ENCODE results near the gene TUT4.

The TUT4 gene

DNA sequence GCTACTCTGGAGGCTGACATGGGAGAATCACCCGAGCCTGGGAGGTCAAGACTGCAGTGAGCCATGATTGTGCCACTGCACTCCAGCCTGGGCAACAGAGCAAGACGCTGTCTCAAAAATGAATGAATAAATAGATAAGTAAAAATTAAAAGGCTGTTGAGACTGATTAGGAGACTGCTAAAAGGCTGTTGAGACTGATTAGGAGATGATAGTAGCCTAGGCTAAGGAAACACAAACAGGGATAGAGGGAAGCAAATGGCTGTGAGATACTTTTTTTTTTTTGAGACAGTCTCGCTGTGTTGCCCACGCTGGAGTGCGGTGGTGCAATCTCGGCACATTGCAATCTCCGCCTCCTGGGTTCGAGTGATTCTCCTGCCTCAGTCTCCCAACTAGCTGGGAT lies 120.1 kb downstream of the TUT4 start:
- no peak for DNase-seq (ENCODE audit: low read depth)
- no peak overlapping the region for H3K4me3 ChIP-seq (ENCODE audit: low read length)
- TF ChIP-seq, protein P1, sequence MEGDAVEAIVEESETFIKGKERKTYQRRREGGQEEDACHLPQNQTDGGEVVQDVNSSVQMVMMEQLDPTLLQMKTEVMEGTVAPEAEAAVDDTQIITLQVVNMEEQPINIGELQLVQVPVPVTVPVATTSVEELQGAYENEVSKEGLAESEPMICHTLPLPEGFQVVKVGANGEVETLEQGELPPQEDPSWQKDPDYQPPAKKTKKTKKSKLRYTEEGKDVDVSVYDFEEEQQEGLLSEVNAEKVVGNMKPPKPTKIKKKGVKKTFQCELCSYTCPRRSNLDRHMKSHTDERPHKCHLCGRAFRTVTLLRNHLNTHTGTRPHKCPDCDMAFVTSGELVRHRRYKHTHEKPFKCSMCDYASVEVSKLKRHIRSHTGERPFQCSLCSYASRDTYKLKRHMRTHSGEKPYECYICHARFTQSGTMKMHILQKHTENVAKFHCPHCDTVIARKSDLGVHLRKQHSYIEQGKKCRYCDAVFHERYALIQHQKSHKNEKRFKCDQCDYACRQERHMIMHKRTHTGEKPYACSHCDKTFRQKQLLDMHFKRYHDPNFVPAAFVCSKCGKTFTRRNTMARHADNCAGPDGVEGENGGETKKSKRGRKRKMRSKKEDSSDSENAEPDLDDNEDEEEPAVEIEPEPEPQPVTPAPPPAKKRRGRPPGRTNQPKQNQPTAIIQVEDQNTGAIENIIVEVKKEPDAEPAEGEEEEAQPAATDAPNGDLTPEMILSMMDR (conservative IDR thresholded peaks at IDR 0.05; ENCODE audit: low read depth, low read length), result no peak

DNA sequence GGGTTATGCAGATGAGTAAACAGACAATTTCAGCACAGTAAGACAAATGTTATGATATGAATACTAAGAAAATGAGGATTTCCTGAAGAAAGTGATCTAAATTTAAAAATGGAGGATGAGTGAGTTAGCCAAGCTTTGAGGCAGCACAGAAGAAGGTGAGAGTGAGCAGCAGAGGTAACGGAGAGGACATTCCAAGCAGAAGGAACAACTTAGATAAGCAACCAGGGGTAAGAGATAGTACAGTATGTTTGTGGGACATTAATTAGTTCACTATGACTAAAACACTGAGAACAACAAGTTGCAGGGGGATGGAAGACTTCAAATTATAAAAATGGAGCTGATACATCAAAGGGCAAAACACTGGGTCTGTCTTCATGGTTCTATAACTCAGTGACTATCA lies 125.7 kb downstream of the TUT4 start:
- TF ChIP-seq, protein P1 (conservative IDR thresholded peaks at IDR 0.05; ENCODE audit: low read depth, low read length), result no peak
- H3K4me3 ChIP-seq (ENCODE audit: low read length), result no peak overlapping the region
- DNase-seq (ENCODE audit: low read depth), result no peak

DNA sequence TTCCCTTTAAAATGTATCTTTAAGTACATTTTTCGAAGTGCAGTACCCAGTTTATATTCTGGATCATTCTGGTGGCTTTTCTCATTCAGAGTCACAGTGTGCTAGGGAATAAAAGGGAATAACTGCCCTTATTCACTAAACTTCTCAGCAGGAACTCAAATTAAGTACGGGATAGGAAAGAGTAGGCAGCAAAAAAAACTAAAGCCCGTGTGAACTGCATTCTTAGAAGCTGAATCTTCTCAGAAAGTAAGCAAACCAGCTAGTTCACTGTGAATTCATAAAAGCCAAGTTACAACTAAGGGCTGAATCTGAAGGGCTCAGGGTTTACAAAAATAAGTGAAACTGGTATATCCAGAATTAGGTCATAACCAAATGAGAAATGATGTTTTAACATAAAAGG lies 126.5 kb downstream of the TUT4 start:
- TF ChIP-seq, protein P1 (conservative IDR thresholded peaks at IDR 0.05; ENCODE audit: low read depth, low read length), result no peak
- no peak for DNase-seq (ENCODE audit: low read depth)
- no peak overlapping the region for H3K4me3 ChIP-seq (ENCODE audit: low read length)

DNA sequence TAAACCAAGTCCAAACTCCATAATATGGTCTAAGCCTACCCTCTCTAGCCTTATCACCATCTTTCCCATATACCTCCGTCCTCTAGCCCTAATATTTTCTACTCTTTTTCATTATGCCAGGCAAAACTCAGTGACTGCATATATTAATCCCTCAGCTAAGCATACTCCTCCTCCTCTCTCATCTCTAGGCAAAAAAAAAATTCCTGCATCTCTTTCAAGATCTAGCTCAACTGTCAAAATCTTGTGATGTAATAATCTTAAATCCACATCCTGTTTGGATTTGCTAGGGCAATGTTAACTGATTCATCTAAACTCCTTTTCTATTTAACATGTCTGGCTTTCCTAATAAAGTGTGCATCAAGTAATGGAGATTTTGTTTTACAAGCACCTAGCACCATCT lies 128.1 kb downstream of the TUT4 start:
- no peak for DNase-seq (ENCODE audit: low read depth)
- TF ChIP-seq, protein P1 (conservative IDR thresholded peaks at IDR 0.05; ENCODE audit: low read depth, low read length), result no peak
- H3K4me3 ChIP-seq (ENCODE audit: low read length), result no peak overlapping the region

DNA sequence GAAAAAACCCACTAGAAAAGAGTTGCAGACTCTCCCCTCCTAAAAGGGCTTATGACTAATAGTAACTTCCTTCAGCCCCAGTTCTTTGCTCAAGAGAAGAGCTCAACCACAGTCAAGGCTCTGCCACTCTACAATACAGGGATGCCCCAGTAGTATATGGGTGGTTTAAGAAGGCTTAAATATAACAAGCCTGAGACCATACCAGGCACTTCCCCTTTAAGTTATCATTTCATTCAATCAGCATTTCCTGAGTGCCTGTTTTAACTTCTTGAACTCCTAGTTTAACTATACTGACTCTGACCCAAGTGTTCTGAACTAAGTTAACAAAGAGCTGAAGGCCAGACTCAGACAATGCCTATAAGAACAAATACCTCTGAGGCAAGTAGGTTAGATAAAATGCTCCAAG lies 128.7 kb downstream of the TUT4 start:
- no peak for DNase-seq (ENCODE audit: low read depth)
- TF ChIP-seq, protein P1 (conservative IDR thresholded peaks at IDR 0.05; ENCODE audit: low read depth, low read length), result no peak
- H3K4me3 ChIP-seq (ENCODE audit: low read length), result no peak overlapping the region

DNA sequence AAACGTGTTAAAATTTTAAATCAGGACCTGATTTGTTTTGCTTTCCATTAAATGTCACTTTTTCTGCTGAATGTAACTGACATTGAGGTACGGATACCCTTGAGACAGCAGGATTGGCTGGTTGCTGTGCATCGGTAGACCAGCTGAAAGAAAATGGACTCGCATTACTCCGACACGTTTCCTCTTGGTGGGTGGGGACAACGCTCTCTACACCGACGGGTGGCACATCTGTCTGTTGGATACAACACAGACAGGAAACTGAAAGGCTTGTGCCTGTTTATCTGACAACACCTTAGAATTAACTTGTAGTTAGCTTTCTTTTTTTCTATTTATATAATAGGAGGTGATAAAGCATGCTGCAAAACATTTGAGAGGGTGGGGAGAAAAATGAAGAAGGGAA lies 129.1 kb downstream of the TUT4 start:
- H3K4me3 ChIP-seq (ENCODE audit: low read length), result no peak overlapping the region
- no peak for DNase-seq (ENCODE audit: low read depth)
- TF ChIP-seq, protein P1 (conservative IDR thresholded peaks at IDR 0.05; ENCODE audit: low read depth, low read length), result no peak

DNA sequence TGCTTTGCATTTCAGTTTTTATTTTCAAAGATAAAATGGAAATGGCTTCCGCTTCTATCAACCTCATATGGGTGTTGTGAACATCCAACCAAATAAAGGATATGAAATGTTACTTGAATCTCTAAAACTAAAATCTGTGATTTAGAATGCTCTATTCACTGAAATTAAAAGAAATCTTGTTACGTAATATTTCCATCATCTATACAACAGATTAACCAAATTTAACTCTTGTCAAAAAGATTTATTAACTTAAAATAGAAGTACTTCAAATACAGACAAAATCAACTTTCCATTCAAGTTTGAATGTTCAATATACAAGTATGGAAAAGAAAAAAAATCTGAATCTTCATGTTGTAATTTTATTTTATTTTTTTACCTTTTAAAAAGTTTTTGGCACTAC lies 129.8 kb downstream of the TUT4 start:
- TF ChIP-seq, protein P1 (conservative IDR thresholded peaks at IDR 0.05; ENCODE audit: low read depth, low read length), result no peak
- DNase-seq (ENCODE audit: low read depth), result no peak
- H3K4me3 ChIP-seq (ENCODE audit: low read length), result no peak overlapping the region

Data from retinal pigment epithelial cell (primary cell).